HG03469 (cell line): Measurements from ENCODE around the gene UHRF1.
"Not testable (repeated sequence)": the region's sequence is repeated elsewhere in the genome, so short reads cannot be mapped to it uniquely, and the experiment has no call there.

Experiments used
- ATAC-seq: cut with Tn5 transposase; IDR thresholded peaks from one replicate; pipeline ENCODE4 v1.9.1; 2021; ENCODE audit warnings: mild to moderate bottlenecking, moderate library complexity, moderate number of reproducible peaks; ENCODE audit not compliant: unreplicated experiment

UHRF1 gene

DNA sequence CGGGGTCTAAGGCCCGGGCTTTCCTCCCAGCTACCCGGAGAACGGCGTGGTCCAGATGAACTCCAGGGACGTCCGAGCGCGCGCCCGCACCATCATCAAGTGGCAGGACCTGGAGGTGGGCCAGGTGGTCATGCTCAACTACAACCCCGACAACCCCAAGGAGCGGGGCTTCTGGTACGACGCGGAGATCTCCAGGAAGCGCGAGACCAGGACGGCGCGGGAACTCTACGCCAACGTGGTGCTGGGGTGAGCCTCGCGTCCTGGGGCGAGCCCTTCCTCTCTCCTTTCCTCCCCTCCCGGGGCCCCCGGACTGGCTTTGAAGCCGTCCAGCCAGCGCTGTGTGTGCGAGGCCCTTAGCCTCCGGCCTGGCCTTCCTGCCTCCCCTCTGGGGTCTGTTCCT lies 23.4 kb downstream of the UHRF1 start:
- ATAC-seq = no peak

DNA sequence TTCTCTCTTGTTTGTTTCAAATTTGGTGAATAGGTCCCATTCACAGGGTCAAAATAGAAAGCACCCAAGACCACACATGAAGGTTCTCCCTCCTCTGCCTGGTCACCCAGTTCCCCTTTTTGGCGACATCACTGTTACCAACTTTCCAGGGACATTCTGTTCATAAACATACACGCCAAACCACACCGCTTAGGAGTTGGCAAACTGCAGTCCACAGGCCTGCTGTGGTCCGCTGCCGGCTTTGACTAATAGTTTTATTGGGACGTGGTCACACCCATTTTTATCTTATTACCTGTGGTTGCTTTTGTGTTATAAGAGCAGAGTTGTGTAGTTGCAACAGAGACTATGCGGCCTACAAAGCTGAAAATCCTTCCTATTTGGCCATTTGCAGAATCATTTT lies 24.2 kb downstream of the UHRF1 start:
- ATAC-seq = no peak

DNA sequence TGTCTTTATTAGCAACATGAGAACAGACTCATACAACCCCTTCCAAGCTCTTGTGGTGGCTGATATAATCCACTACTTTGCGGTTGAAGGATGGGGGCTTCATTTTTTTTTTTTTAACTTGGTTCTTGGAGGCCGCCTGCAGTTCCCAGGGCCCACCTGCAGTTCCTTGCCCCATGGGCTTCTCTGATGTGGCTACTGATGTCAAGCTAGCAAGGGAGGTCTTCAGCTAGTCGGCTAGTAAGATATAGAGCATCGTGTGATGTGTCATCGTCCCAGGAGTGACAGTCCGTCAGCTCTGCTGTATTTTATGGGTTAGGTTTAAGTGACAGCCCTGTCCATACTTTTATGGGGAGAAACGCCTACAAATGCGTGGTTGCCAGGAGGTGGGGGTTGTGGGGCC lies 26.1 kb downstream of the UHRF1 start:
- ATAC-seq = no peak

GRCh38 chr19:4937060-4937459 lies 27.8 kb downstream of the UHRF1 start:
- no peak for ATAC-seq

DNA sequence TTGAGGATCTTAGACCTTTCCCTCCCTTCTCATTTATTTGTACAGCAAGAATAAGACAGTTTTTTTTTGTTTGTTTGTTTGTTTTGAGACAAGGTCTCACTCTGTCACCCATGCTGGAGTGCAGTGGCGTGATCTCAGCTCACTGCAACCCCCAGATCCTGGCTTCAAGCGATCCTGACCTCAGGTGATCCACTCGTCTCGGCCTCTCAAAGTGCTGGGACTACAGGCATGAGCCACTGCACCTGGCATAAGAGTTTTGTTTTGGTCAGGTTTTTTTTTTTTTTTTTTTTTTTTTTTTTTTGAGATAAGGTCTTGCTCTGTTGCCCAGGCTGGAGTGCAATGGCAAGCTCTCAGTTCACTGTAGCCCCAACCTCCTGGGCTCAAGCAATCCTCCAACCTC lies 29.2 kb downstream of the UHRF1 start:
- not testable (repeated sequence) for ATAC-seq

- no peak for ATAC-seq
These were observed 30.2 kb downstream of the UHRF1 start for GRCh38 chr19:4939466-4939865.

GRCh38 chr19:4941638-4942169 lies 32.4 kb downstream of the UHRF1 start:
- not testable (repeated sequence) for ATAC-seq

GRCh38 chr19:4950650-4951049 lies 41.3 kb downstream of the UHRF1 start:
- not testable (repeated sequence) for ATAC-seq

DNA sequence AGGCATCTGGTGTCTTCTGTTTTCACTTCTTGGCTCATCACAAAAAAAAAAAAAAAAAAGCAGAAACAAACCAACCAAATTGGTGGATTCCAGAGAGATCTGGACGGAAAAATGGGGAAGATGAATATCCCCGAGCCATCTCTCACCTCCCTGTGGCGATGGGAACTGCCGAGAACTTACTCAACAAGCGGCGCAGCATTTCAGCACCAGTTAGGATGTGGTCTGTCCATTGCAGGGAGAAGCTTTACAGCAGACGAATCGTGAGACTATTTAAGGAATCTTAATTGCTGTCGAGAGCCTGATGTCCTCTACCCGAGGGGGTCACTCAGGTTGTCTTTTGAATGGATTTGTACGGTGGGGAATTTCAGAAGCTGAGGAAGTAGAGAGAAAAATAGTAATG lies 42.4 kb downstream of the UHRF1 start:
- ATAC-seq = no peak

DNA sequence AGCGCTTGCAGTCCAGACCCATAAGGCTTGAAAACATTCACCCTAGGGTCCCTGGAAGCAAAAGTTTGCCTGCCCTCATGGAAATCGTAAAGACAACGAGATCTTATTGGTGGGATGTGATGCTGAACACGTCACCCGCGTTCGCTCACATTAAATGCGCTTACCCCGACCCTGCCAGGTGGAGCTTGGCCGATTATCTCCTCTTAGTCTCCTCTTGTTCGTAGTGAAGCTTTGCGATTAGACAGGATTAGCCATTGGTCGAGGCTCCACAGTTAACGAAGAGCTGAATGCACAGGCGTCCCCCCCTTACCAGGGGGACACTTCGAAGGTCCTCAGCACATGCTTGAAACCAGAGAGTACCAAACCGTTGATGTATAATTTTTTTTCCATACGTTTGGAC lies 43.6 kb downstream of the UHRF1 start:
- ATAC-seq = no peak

DNA sequence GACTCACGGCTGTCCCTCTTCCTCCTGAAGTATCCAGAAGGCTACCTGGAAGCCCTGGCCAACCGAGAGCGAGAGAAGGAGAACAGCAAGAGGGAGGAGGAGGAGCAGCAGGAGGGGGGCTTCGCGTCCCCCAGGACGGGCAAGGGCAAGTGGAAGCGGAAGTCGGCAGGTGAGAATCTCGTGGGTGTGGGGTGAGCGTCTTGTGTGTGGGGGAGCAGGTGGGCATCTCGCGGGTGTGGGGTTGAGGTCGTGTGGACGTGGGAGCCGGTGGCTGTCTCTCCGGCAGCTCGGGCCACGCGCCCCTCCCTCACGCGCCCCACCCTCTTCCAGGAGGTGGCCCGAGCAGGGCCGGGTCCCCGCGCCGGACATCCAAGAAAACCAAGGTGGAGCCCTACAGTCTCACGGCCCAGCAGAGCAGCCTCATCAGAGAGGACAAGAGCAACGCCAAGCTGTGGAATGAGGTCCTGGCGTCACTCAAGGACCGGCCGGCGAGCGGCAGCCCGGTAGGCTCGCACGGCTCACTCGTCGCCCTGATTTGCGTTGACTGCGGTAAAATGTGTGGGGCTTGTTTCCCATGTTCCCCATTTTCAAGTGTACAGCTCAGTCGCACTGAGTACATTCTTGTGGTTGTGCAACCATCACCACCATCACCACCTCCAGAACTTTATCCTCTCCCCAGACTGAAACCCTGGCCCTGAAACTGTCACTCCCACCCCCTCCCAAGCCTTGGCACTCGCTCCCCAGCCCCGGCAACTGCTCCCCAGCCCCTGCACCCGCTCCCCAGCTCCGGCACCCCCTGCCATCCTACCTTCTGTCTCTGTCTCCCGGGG lies 45.2 kb downstream of the UHRF1 start:
- ATAC-seq = not testable (repeated sequence)

DNA sequence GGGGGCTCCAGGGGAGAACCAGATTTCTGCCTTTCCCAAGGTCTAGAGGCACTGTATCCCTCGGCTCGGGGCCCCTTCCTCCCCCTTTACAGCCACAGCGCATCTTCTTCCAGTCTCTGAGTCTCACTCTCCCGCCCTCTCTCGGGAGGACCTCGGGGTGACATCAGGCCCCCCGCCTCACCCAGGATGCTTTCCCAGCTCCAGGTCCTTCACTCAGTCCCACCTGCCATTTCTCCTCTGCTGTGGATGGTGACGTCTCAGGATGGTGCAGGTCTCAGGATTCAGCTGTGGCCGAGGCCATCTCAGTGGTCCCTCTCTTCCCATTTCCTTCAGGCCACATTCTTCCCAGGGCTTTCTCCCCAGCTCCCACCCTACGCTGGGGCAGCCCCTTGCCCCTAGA lies 46.0 kb downstream of the UHRF1 start:
- no peak for ATAC-seq

GRCh38 chr19:4957981-4958380 lies 48.7 kb downstream of the UHRF1 start:
- ATAC-seq = no peak

GRCh38 chr19:4962085-4962619 lies 52.9 kb downstream of the UHRF1 start:
- no peak for ATAC-seq

DNA sequence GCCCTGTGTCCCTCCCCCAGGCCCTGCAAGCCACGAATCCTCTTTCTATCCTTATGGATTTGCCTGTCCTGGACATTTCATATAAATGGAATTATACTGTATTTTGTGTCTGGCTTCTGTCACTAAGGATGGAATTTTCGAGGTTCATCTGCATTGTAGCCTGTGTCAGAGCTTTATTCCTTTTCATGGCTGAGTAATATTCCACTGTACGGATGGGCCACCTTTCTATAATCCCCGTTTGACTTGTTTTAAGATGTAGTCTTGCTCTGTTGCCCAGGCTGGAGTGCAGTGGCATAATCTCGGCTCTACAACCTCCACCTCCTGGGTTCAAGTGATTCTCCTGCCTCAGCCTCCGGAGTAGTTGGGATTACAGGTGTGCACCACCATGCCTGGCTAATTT lies 55.8 kb downstream of the UHRF1 start:
- no peak for ATAC-seq

GRCh38 chr19:4966591-4966990 lies 57.3 kb downstream of the UHRF1 start:
- ATAC-seq = no peak

DNA sequence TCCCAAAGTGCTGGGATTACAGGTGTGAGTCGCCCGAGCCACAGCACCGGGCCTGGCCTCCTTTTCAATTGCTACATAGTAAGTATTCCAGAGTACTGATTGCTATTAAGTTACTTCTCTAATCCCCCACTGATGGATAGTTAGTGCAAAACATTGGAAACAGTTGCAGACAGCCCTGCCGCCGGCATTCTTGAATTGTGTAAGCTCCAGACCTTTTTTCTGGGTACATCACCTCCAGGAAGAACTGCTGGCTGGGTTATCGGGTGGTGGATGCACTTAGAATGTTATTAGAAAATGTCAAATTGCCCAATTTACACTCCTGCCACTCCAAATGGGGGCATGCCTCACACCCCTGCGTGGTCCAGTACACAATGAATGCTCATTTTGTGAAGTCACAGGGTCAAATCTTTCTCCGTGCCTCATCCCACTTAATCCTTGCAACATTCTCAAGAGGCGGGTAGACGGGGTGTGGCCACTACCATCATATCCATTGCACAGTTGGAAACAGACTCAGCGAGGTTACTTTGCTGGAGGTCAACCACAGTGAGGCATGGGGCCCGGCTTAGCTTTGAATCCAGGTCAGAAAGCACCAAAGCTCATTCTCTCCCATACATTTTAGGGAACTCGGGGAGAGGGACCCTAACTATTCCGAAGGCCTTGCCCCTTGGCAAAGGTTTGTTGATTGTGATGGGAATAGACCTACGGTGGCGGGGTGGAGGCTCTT lies 58.6 kb downstream of the UHRF1 start:
- no peak for ATAC-seq

GRCh38 chr19:4968462-4969291 lies 59.4 kb downstream of the UHRF1 start, which contains the start of gene KDM4B:
Gene KDM4B, plus strand, starts transcription at chr19:4969113. Its CDS starts 63,778 bp downstream, at chr19:5032891.
- ATAC-seq = peak; percentile 81

DNA sequence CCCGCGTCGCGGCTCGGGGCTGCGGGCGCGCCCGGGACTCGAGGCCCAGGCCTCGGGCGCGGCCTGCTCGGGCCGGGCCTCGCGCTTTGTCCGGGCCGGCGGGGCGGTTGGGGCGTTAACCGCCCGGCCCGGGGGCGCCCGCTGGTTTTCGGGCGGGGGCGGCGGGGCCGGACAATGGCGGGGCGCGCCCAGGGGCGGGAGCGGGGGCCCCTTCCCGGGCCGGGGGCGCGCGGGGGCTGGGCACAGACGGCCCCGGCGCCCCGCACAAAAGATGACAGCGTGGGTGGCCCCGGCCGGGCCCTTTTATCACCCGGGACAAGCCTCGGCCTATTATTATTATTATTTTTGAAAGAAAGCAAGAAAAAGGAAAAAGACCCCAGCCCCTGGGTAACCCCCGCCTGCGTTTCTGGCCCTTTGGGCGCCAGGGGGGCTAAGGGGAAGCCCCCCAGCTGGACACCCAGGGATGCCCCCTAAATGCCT lies 60.0 kb downstream of the UHRF1 start:
- ATAC-seq = peak; percentile 1

- ATAC-seq = no peak
These were observed 60.7 kb downstream of the UHRF1 start for GRCh38 chr19:4969772-4970531.
